Nephron progenitor cell (in vitro differentiated cells): Measurements from ENCODE around the gene FXYD2.

Source experiments
- DNase-seq: peaks from one replicate; pipeline ENCODE4 v3.0.0; 2021
- H3K27ac Mint-ChIP-seq: 2 replicates; pipeline ENCODE4 v1.8.0; 2021; ENCODE audit warnings: mild to moderate bottlenecking, moderate library complexity, mixed read lengths
- H3K27me3 Mint-ChIP-seq: 2 replicates; pipeline ENCODE4 v1.8.0; 2021; ENCODE audit warnings: mild to moderate bottlenecking, low read depth, mixed read lengths; ENCODE audit not compliant: poor library complexity
- H3K36me3 Mint-ChIP-seq: 2 replicates; pipeline ENCODE4 v1.8.0; 2021; ENCODE audit warnings: low read depth, mixed read lengths
- H3K4me1 Mint-ChIP-seq: 2 replicates; pipeline ENCODE4 v1.8.0; 2021; ENCODE audit warnings: mixed read lengths
- H3K4me3 Mint-ChIP-seq: 2 replicates; pipeline ENCODE4 v1.8.0; 2021; ENCODE audit warnings: mild to moderate bottlenecking, moderate library complexity, mixed read lengths
- H3K9me3 Mint-ChIP-seq: 2 replicates; pipeline ENCODE4 v1.8.0; 2021; ENCODE audit warnings: mild to moderate bottlenecking, moderate library complexity, mixed read lengths
- CTCF ChIP-seq: fragments of 200-600 bp; sonication (generic); IDR thresholded peaks from 2 replicates; pipeline ENCODE4 v1.5.0; 2021; ENCODE audit warnings: antibody characterized with exemption

FXYD2 gene

GRCh38 chr11:117855186-117855845 is 30.8 kb upstream of the FXYD2 start:
- Mint-ChIP-seq H3K4me3 (no peak overlapping the region), H3K36me3 (peaks cover 39% of the 10 kb centered on the region), H3K27me3 (peaks cover 13% of the 10 kb centered on the region), H3K9me3 (peaks cover 32% of the 10 kb centered on the region), H3K4me1 (peaks cover 38% of the 10 kb centered on the region), H3K27ac (peak overlapping the region; percentile 40)
- DNase-seq, result no peak
- no peak for TF ChIP-seq CTCF

- Mint-ChIP-seq H3K27ac (no peak overlapping the region), H3K27me3 (peaks cover 13% of the 10 kb centered on the region), H3K4me1 (peaks cover 25% of the 10 kb centered on the region), H3K4me3 (no peak overlapping the region), H3K9me3 (peaks cover 44% of the 10 kb centered on the region), H3K36me3 (peaks cover 53% of the 10 kb centered on the region)
- no peak for TF ChIP-seq CTCF
- no peak for DNase-seq
Measured at GRCh38 chr11:117852309-117852708, 27.8 kb upstream of the FXYD2 start.

GRCh38 chr11:117851852-117852251 is 27.3 kb upstream of the FXYD2 start:
- H3K36me3 Mint-ChIP-seq, result peaks cover 54% of the 10 kb centered on the region

GRCh38 chr11:117851106-117851505 is 26.6 kb upstream of the FXYD2 start:
- Mint-ChIP-seq H3K9me3 (peaks cover 44% of the 10 kb centered on the region), H3K27ac (no peak overlapping the region), H3K4me3 (no peak overlapping the region), H3K36me3 (peaks cover 56% of the 10 kb centered on the region), H3K4me1 (peaks cover 19% of the 10 kb centered on the region), H3K27me3 (peaks cover 13% of the 10 kb centered on the region)
- TF ChIP-seq CTCF, result no peak
- DNase-seq, result no peak

More at GRCh38 chr11:117851852-117852251, 27.3 kb upstream of the FXYD2 start:
- Mint-ChIP-seq H3K4me1 (peaks cover 25% of the 10 kb centered on the region), H3K27ac (no peak overlapping the region), H3K9me3 (peaks cover 44% of the 10 kb centered on the region), H3K27me3 (peaks cover 13% of the 10 kb centered on the region), H3K4me3 (no peak overlapping the region)
- no peak for TF ChIP-seq CTCF
- no peak for DNase-seq

- peaks cover 56% of the 10 kb centered on the region for H3K36me3 Mint-ChIP-seq
- no peak for TF ChIP-seq CTCF
- no peak overlapping the region for H3K27ac Mint-ChIP-seq
- no peak for DNase-seq
- peaks cover 6% of the 10 kb centered on the region for H3K4me1 Mint-ChIP-seq
- H3K4me3 Mint-ChIP-seq, result no peak overlapping the region
- peaks cover 12% of the 10 kb centered on the region for H3K27me3 Mint-ChIP-seq
- peaks cover 44% of the 10 kb centered on the region for H3K9me3 Mint-ChIP-seq
Measured at GRCh38 chr11:117849781-117850414, 25.4 kb upstream of the FXYD2 start.
